Prostate gland (tissue), 2 donors: ENCODE data around the gene SNAI3. TPM values are rescaled to one million over a fixed set of nuclear protein-coding genes. Genes with fewer than 3 reads are reported as not detected.

Source experiments
- DNase-seq: peaks from one replicate; pipeline ENCODE4 v3.0.0-alpha.2; 2019; ENCODE audit warnings: low spot score
- H3K27ac ChIP-seq, 2 donors: fragments of 200-600 bp; sonication (generic); 2 replicates each; pipeline ENCODE4 v1.5.1; 2017 to 2019
- H3K27me3 ChIP-seq: fragments of 200-600 bp; sonication (generic); replicated peaks from 2 replicates; pipeline ENCODE4 v1.5.1; 2019; ENCODE audit not compliant: insufficient read depth
- H3K36me3 ChIP-seq, 2 donors: fragments of 200-600 bp; sonication (generic); 1 replicate in 1 of 2; 2 replicates in 1 of 2; pipeline versions ENCODE4 v1.5.1 to v1.8.1; 2017 to 2019
- H3K4me1 ChIP-seq: fragments of 200-600 bp; sonication (generic); replicated peaks from 2 replicates; pipeline ENCODE4 v1.5.1; 2019
- H3K4me3 ChIP-seq, 2 donors: fragments of 200-600 bp; sonication (generic); 2 replicates each; pipeline ENCODE4 v1.5.1; 2017 to 2019
- H3K9me3 ChIP-seq: fragments of 200-600 bp; sonication (generic); 2 replicates; pipeline ENCODE4 v1.5.1; 2017
- POLR2A ChIP-seq: fragments of 450-650 bp; IDR thresholded peaks from one replicate; pipeline ENCODE4 v1.6.1; 2016; ENCODE audit warnings: antibody characterized with exemption, mild to moderate bottlenecking
- POLR2AphosphoS5 ChIP-seq: sonication (generic); formaldehyde crosslinking; IDR thresholded peaks from one replicate; pipeline ENCODE4 v1.6.1; 2017; ENCODE audit warnings: antibody characterized with exemption
- WGBS: methylation state at CpG from one replicate; pipeline ENCODE4 v1.1.5; 2018; 5-methylcytosine and 5-hydroxymethylcytosine counted together
- intact Hi-C: fragments of 100-400 bp; cut with DNase I; formaldehyde crosslinking; loops from one replicate; pipeline ENCODE4 v1.14.2; 2022
- total RNA-seq, 2 donors: library from RNA; depleted of rRNA; stranded (reverse); fragments of >200 nt; gene quantifications; one replicate each; pipeline ENCODE4 v1.1.0, GENCODE V29; 2016
- TF ChIP-seq, protein P1 (sequence below), 4 experiments: fragments of 200-600 bp in 2 of 4; fragments of 450-650 bp in 2 of 4; sonication (generic) in 2 of 4; IDR thresholded peaks; 1 replicate in 3 of 4; 2 replicates in 1 of 4; pipeline ENCODE4 v1.5.1; 2016 to 2019; ENCODE audit warnings: antibody characterized with exemption in 4 of 4, mild to moderate bottlenecking in 2 of 4, moderate library complexity in 2 of 4

SNAI3 gene
- total RNA-seq, 2 donors from 2014 or later = 0.46 to 2.8 TPM

DNA sequence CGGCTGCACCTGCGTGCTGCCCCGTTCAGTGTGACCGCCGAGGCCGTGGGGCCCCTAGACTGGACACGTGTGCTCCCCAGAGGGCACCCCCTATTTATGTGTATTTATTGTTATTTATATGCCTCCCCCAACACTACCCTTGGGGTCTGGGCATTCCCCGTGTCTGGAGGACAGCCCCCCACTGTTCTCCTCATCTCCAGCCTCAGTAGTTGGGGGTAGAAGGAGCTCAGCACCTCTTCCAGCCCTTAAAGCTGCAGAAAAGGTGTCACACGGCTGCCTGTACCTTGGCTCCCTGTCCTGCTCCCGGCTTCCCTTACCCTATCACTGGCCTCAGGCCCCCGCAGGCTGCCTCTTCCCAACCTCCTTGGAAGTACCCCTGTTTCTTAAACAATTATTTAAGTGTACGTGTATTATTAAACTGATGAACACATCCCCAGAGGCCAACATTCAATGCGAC, 46.2 kb downstream of the SNAI3 start:
- no peak for DNase-seq
- Histone ChIP-seq H3K27me3 (peaks cover 17% of the 10 kb centered on the region), H3K4me3 (no peak overlapping the region), H3K27ac (no peak overlapping the region), H3K4me1 (no peaks in the 10 kb centered on the region), H3K36me3 (no peaks in the 10 kb centered on the region), H3K9me3 (no peaks in the 10 kb centered on the region)
- intact Hi-C loops = no loop called here
- TF ChIP-seq, protein P1, sequence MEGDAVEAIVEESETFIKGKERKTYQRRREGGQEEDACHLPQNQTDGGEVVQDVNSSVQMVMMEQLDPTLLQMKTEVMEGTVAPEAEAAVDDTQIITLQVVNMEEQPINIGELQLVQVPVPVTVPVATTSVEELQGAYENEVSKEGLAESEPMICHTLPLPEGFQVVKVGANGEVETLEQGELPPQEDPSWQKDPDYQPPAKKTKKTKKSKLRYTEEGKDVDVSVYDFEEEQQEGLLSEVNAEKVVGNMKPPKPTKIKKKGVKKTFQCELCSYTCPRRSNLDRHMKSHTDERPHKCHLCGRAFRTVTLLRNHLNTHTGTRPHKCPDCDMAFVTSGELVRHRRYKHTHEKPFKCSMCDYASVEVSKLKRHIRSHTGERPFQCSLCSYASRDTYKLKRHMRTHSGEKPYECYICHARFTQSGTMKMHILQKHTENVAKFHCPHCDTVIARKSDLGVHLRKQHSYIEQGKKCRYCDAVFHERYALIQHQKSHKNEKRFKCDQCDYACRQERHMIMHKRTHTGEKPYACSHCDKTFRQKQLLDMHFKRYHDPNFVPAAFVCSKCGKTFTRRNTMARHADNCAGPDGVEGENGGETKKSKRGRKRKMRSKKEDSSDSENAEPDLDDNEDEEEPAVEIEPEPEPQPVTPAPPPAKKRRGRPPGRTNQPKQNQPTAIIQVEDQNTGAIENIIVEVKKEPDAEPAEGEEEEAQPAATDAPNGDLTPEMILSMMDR (IDR thresholded peaks at IDR 0.05) = no peak
- no peak for TF ChIP-seq POLR2A
- TF ChIP-seq POLR2AphosphoS5 = no peak
- 48% methylated on average over 13 of the region's 13 CpGs for WGBS

DNA sequence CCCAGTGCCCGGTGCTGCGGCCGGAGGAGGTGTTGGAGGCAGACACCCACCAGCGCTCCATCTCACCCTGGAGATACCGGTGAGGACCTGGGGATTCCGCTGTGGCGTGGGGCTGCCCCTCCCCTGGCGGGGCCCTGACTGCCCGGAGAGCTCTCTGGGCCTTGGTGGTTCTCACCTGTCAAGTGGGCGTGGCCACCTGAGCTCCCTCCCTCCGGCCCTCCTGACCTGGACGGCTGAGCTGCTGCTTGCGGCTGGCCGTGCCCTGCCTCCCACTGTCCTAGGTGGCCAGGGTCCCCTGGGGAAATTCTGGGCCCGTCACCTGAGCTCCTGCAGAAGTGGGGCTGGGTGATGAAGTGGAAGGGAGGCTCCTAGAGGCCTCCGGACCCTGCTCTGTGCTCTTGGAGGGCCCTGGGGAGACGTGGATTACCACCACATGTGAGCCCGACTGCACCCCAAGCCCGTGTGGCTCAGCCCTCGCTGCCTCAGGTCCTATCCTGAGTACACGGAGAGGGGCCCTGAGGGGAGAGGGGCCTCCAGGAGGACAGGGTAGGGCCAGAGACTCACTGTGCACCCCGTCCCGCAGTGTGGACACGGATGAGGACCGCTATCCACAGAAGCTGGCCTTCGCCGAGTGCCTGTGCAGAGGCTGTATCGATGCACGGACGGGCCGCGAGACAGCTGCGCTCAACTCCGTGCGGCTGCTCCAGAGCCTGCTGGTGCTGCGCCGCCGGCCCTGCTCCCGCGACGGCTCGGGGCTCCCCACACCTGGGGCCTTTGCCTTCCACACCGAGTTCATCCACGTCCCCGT, 46.9 kb downstream of the SNAI3 start:
- TF ChIP-seq, protein P1 (IDR thresholded peaks at IDR 0.05) = no peak
- TF ChIP-seq POLR2AphosphoS5 = no peak
- TF ChIP-seq POLR2A = no peak
- no peaks in the 10 kb centered on the region for H3K9me3 ChIP-seq
- 35% methylated on average over 43 of the region's 45 CpGs for WGBS
- H3K27ac ChIP-seq = no peak overlapping the region
- no peak for DNase-seq
- peaks cover 17% of the 10 kb centered on the region for H3K27me3 ChIP-seq
- no peak overlapping the region for H3K4me3 ChIP-seq
- no peaks in the 10 kb centered on the region for H3K4me1 ChIP-seq
- H3K36me3 ChIP-seq = no peaks in the 10 kb centered on the region
- intact Hi-C loops = no loop called here

DNA sequence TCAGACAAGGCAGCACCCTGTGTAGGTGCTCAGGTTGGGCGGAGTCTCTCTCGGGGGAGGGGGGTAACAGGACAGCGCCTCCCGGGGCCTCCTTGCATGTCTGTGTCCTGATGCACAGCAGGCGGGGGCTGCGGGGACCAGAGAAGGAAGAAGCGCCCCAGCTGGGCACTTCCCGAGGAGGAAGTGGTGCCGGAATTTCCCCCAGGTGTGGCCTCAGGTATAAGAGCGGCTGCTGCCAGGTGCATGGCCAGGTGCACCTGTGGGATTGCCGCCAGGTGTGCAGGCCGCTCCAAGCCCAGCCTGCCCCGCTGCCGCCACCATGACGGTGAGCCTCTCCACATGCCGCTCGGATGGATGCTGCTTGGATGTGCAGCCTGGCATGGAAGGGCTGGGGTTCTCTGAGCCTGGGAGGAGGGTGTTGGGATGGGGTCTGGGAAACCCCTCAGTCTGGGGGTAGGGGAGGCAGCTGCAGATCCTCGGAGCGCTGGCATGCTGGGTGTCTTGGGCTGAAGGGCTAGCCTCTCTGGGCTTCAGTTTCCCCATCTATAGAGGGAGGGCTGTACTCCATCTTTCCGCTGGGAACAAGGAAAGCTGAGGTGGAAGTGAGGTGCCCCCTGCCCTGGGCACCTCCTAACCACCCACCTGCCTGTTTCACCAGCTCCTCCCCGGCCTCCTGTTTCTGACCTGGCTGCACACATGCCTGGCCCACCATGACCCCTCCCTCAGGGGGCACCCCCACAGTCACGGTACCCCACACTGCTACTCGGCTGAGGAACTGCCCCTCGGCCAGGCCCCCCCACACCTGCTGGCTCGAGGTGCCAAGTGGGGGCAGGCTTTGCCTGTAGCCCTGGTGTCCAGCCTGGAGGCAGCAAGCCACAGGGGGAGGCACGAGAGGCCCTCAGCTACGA, 47.7 kb downstream of the SNAI3 start, which contains the start of gene IL17C:
TSS of gene IL17C (plus strand) at position 250 of the 908 bp plus-strand sequence. CDS start at position 320, 70 bp downstream.
- Histone ChIP-seq H3K27ac (no peak within 1 kb of the TSS), H3K36me3 (no peaks in the 10 kb centered on the region), H3K27me3 (peaks cover 17% of the 10 kb centered on the region), H3K4me1 (no peaks in the 10 kb centered on the region), H3K9me3 (no peaks in the 10 kb centered on the region), H3K4me3 (no peak within 1 kb of the TSS)
- 38% methylated on average over 27 of the region's 27 CpGs for WGBS
- TF ChIP-seq POLR2A (no peak), POLR2AphosphoS5 (no peak)
- TF ChIP-seq, protein P1 (IDR thresholded peaks at IDR 0.05) = no peak
- no peak for DNase-seq
- intact Hi-C loops = no loop called here

DNA sequence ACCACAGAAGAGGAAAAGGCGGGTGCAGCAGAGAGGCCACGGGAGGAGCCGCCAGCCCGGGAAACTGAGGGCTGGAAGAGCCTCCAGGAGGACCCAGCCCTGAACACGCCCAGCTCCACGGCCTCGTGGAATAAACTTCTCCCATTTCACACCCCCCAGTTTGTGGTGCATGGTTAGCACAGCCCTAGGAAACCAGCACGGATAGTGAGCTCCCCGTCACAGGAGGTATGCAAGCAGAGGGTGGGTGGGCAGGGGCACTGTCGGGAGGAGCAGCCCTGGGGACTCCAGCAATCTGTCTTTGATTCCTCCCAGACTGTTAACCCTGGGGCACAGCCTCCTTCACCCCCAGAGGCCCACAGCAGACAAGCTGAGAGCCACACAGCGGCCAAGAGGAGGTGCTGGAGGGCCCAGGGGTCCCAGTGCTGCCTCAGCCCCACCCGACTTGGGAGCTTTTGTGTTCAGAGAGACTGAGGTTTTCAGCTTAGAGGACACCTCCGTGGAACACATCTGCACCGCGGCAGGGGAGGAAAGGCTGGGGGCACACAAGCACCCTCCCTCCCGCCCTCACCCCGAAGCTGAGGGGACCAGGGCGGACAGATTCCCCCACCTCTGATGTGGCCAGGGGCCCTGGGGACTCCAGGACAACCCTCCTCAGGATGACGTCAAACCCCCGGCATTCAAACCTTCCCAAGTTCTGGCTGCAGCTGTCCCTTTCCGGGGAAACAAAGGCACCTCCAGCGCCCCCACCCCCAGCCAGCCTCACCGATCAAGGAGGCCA, 49.6 kb downstream of the SNAI3 start:
- DNase-seq = no peak
- H3K27ac ChIP-seq = no peak overlapping the region
- TF ChIP-seq POLR2AphosphoS5 = no peak
- TF ChIP-seq POLR2A = no peak
- TF ChIP-seq, protein P1 (IDR thresholded peaks at IDR 0.05) = no peak
- intact Hi-C loops = no loop called here
- H3K36me3 ChIP-seq = peaks cover 0 to 9% of the 10 kb centered on the region in 2 donors
- H3K4me1 ChIP-seq = no peaks in the 10 kb centered on the region
- no peak overlapping the region for H3K4me3 ChIP-seq
- WGBS = 69% methylated on average over 17 of the region's 23 CpGs
- H3K27me3 ChIP-seq = peaks cover 17% of the 10 kb centered on the region
- H3K9me3 ChIP-seq = no peaks in the 10 kb centered on the region
